ENCODE measurements around the gene NIN.

Gene NIN

DNA sequence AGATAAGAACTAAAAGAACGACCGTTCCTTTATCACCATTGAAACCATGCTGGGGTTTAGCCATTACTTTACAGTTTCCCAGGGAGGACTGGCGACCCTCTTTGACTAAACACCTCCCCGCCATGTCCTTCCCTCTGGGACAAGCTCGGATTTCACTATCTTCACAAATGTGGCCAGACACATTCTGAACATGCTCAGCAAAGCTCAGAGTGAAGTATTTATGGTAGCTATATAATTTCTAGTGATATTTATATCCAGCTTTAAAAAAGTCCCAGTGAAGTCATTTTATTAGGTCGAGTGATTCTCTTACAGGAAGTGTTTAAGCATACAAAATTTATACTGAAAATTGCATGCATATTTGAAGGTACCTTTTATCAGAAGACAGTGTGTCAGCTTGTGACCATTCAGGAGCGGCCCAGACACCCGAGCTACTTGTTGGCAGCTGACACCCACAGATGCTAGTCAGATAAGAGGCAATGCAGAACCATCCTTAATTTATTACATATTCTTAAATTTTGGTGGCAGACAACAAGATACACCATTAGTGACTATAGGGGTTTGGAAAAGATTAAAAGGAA, 36.8 kb downstream of the NIN start:
- in situ Hi-C loops (cut with MboI; ENCODE audit: low sequenced_read_pairs) = no loop called here

DNA sequence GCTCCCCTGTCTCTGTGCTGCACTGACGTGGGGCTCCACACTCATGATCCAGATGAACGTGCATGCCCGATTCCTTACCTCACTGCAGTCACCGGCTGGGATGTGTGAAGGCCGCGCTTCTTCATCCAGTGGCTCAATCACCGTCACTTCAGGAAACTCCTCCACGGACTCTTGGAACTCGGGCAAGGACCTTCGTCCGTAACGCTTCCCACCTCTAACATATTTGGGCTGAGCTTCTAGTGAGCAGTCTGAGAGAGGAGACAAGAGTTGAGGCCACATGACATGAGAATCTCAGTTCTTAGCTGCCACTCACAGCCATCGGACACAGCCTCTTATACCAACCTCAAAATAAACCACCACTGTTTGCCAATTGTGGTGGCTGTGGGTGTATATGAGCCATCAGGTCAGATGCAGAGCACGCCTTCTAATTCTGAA, 38.3 kb downstream of the NIN start:
- in situ Hi-C loops (cut with MboI; ENCODE audit: low sequenced_read_pairs) = no loop called here

DNA sequence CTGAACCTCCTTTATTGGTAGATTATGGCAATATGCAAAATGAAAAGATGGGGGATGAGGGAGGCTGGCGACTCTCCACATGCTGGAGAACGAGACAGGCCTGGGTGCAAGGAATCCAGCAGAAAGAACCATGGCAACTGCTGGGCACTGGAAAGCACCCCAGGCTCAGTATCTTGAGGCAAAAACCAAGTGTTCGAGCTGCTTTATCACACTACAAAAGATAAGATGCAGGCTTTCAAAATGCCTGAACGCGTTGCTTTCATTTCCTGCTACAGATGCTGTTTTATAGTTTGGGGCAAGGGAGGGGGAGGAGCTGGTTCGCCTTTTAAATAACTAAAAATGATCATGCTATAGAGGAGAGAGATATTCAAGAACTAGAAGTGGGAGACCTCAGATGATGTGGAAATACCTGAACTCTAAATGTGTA, 38.9 kb downstream of the NIN start:
- in situ Hi-C loops (cut with MboI; ENCODE audit: low sequenced_read_pairs) = no loop called here

DNA sequence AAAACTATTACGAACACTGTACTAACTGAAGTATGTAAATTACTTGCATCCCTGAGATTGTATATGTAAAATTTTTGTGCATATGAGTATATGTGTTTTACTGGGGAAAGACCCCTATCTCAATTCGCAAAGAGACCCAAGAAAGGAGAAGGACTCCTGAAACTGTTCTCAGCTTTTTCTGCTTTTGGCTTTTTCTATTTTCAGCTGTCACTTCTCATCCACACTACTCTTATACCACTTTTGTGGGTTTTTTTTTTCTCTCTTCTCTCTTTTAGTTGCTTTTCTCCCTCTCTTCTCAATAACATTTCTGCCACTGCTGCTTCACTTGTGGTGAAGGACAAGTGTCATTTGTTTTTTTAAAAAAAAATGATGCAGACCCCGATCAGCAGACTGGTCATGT, 39.8 kb downstream of the NIN start:
- in situ Hi-C loops (cut with MboI; ENCODE audit: low sequenced_read_pairs) = no loop called here

DNA sequence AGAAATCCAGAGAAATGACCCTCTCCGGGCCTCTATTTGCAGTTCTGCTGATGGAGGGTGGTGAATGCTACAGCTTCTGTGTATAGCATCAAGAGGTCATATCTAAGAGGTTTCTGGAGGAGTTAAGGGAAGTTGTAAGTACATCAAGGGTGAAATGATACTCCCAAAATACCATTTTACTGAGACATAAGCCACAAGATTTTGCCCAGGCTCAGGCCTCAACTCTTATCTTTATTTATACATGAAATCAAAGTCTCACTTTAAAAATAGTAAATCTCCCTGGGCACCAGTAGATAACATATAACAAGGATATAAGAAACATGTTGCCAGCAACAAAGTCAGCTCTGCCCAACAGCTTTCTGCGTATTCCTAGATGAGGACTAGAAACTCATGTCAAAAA, 40.4 kb downstream of the NIN start:
- in situ Hi-C loops (cut with MboI; ENCODE audit: low sequenced_read_pairs) = no loop called here

DNA sequence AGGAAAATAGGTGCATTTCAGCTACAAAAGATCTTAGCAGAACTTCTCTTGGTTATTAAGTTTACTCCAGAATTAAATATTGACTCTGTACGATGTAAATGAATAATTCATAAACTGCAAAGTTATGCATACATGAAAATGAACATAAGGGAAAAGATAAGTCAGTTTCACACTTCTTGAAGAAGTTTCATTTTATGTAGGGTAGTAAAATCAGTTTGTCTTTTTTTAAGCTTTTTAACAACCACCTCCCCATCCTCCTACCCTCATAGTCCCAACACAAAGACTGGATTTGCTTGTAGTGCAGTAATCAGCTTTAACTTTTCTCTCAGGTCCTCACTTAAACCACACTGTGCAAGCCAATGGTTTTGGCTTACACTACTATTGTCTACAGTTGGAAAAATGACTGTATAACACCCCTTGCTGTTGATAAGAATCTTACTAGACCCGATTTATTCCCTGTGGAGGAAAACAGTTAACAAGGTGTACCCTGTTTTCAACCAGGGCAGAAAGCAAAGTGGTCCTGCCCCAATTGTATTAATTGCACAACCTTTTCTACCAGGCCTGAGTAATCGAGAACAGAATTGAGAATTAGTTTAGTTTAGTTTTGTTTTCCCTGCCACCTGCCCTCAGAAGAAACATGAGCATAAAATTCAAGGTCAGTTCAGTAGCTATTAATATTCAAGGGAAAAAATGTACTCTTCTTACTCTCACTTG, 44.1 kb downstream of the NIN start:
- in situ Hi-C loops (cut with MboI; ENCODE audit: low sequenced_read_pairs) = no loop called here

DNA sequence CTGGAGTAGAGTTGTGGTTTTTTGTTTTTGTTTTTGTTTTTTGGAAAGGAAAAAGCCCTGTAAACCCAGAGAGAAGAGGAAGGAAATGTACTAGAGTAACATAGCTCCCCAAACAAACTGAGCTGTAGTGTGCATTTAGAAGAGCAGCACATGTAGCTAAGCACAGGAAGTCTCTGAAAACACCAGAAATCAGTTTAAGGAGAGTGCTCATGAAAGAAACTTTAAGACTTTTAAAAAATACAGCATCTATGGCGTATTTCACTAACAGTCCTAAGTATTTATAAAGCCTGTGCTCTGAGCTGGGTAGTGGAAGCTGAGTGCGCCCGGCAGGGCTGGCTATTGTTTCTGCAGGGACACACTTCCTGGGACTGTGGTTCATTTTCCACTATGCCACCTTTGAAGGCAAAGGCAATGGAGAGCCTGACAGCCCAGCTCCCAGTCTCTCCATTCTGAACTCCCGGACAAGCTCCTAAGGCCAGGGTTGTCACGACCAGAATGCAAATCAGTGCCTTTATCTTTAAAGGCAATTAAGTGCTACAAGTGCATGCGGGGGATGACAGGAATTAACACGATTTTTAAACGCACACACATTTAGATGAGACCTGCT, 45.4 kb downstream of the NIN start:
- in situ Hi-C loops (cut with MboI; ENCODE audit: low sequenced_read_pairs) = no loop called here

DNA sequence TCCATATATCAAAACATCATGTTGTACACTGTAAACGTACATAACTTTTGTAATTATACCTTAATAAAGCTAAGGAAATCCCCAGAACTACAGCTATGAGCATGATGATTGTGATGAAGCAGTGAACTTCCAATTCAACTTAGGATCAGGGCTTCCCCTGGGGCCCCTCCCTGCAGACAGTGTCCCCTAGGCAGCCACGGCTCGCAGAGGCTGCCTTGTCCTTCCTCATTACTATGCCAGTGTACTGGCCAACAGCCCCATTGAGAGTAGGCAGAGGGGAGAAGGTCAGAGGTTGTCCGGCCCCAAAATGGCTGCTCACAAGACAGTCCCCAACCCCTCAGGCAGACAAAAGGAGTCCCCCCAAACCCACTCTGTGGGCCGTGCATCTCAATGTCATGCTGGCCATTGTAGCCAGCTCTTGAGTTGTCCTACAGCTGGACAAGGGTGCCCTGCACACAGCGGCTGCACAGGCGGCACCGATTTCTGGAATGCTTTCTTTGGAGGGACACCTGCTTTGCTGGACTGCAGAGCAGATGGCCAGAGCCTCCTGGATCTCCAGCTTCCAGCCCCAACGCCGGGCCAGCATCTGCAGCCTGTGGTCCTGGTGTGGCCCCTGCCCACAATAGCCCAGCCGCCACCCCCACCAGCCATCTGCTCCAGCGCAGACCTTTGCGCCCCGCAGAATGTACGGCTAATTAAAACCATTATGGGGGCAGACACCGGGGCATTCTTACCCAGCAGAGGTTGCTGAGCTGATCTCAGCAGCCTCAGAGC, 46.1 kb downstream of the NIN start:
- in situ Hi-C loops (cut with MboI; ENCODE audit: low sequenced_read_pairs) = no loop called here

DNA sequence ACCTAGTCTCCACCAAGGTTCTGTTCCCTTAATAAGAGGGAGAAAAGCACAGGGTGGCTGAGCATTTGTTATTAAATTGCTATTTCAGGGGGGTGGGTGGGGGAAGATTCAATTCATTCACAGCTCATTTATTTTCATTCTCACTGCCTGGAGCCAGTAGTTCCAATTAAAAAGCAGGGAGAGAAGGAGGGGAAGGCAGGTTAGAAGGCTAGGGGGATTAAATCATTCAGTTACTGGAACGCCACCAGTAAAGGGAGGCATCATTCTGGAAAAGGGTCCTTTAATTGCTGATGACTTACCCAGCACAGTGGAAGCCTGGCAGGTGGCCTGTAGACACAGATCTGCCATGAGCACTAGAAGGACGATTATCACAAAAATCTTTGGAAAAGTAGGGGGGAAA, 47.4 kb downstream of the NIN start:
- in situ Hi-C loops (cut with MboI; ENCODE audit: low sequenced_read_pairs) = no loop called here

DNA sequence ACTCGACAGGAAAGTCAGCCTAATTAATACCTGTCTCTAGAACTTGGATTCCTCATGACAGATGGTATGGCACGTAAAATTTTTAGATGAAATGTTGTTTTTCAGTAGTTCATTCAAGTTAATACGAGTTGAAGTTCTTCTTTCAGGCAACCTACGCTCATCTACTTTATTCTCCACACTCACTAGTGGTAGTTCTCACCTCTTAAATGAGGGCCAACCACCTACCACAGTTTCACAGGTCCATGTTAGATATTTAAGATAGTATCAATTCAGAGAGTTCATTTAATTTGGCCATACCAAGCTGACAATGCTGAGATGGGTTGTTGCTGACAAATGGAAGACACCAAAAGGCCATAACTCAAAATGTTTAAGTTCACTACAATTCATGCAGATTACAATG, 50.6 kb downstream of the NIN start:
- in situ Hi-C loops (cut with MboI; ENCODE audit: low sequenced_read_pairs) = no loop called here

DNA sequence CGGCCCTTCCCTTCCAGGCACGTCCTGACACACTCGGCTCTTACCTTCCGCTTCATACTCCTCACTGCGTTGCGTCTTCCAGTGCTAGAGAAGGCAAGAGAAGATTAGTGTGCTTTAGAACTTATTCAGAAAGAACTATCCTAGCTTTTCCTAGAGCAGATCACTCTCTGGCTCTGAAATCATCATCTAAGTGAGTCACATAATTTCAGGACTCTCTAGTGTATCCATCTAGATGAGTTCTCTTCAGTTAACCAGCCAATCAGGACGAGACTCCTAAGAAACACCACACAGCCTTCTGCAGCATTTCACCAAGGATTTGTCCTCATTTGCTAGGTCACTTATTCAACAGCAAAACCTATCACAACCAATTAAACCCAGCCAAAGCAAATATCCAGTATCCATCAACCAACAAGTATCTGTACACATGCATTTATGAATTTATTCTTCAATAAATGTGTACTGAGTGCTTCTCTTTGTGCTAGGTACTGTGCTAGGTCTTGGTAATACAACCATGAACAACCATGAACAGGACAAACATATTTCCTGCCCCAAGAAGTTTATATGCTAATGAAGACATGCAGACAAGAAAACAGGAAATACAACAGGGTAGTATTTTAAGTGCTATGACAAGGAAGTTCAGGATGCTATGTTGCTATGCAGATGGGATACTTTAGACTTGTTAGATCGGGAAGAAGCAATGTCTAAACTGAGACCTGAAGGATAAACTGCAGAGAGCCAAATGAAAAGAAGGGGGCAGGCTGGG, 52.1 kb downstream of the NIN start:
- in situ Hi-C loops (cut with MboI; ENCODE audit: low sequenced_read_pairs) = no loop called here

DNA sequence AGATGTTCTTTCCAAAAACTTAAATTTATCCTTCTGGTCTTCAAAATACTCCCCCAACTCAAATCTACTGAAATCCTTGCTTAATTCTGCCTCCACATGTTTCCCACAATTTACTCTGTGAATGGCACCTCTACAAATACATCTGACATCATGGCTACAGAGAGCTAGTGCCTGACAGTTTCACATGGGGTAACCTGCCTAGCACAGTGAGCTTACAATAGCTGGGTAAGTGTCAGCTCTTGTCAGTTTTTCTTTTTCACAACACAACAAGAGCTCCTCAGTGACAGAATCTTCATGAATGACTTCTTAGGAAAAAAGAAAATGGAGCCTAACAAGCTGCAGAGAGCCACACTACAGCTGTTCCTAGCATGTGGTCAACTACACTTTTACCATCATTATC, 54.4 kb downstream of the NIN start:
- in situ Hi-C loops (cut with MboI; ENCODE audit: low sequenced_read_pairs) = no loop called here

DNA sequence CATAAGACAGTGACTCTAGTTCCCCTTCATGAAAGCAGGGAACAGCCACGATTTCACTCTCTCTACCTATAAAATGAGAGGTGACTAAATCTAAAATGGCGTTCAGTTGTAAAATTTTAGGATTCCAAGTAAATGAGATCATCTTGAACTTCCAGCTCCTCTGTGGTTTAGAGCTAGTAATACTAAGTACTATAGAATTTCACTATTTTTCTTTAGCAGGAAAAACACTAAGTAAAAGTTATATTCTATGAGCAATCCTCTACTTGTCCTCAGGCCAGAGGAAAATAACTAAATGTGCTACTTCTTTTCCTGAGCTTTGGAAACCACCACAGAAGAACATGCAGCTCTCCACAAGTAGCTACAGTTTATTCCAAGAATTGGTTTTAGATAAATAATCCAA, 55.6 kb downstream of the NIN start:
- in situ Hi-C loops (cut with MboI; ENCODE audit: low sequenced_read_pairs) = no loop called here

DNA sequence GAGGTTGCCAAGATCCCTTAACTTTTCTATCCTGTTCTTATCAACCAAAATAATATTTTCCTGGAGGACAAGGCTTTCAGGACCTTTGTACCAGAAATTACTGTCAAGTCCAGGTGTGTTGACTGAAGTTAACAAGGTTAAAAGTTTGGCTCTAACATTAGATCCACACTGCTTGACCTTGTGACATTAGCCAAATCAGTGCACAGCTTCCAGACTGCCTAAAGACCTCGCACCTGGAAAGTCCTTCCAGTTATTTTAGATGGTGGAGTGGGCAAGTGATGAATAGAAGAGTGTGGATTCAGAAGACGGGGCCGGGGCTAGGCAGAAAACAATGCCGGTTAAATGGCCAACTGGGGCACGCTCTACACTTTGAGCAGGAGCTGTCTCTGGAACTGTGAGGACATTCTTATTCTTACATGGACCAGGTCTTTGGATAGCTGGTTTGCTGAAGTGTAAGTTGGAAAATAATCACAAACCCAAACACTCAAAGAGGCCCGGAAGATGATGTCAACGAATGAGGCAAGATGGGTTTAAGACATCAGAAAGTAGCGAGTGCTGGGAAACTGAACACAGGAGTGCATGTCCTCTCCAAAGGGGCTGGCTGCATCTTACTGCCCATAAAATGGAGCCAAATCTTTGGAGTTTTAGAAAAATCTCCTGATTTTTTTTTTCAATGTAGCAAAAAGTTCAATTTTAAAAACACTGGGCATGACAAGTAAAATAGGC, 56.3 kb downstream of the NIN start:
- in situ Hi-C loops (cut with MboI; ENCODE audit: low sequenced_read_pairs) = no loop called here

DNA sequence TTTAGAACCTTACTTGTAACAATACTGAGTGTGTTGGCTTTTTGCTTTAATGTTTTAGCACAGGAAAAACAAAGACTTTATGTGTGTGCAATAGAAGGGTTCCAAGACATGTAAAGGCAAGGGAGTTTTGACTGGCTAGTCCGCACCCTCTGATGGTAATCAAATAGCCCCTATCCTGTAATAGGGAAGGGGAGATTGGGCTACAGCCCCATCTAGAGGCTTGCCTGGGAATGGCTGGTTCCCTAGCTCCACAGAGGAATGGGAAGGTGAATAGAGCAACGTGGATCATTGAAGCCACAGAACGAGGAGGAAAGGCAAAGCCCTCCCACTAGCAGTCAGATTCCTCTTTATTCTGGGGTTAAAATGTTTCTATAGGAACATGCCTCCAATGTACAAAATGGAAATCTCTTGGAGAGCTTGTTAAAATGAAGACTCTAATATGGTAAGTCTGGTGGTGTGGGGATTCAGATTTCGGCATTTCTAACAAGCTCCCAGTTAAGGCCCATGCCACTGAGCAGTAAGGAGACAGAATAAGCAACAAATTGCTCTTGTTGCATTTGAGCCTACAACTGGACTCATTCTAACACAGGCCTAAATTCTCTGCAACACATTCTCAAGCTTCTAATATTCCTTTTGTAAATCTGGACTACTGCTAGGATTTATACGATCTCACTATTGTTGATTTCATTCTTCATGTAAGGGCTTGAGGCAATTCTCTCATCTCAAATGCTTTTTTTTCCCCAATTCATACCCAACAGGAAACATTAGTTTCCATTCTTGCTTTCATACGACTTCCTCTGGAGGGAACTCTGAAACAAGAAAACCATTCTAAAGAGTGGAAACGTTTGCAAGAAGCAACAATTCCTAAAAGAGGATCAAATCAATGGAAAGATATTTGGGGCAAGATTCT, 57.1 kb downstream of the NIN start:
- in situ Hi-C loops (cut with MboI; ENCODE audit: low sequenced_read_pairs) = no loop called here

DNA sequence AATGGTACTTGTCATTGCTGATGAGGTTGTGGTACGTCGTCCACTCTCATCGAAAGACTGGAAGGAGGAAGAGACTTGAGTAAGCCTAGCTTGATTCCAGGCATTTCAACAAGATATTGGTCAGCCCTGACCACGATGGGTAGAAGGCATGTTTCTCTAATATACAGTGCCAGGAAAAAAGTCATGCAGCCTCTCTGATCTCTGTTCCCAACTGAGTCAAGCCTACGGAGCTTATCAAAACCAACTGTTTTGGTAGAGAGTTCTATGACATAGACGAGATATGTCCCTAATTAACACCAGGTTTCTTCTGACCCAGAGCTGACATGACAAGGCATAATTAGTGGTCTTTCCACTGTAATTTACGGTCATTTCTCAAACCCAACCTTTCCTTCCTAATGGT, 58.5 kb downstream of the NIN start:
- in situ Hi-C loops (cut with MboI; ENCODE audit: low sequenced_read_pairs) = no loop called here

DNA sequence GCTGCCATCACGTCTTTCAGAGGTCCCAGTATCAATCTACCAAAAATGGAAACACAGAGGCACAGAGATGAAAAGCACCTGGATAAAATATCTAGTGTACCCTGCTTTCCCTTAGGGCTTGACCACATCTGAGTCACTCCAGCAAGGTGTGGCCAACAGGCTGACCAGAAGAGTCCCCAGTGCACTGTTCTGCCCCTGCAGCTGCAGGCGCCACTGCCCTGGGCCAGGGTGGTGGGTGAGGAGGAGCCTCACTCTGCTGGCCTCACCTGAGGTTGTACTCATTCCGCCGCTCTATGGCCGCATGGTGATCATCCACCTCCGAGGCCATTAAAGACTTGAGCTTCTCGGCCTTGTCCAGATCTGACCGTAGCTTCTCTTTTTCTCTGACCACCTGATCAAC, 60.4 kb downstream of the NIN start:
- in situ Hi-C loops (cut with MboI; ENCODE audit: low sequenced_read_pairs) = no loop called here

DNA sequence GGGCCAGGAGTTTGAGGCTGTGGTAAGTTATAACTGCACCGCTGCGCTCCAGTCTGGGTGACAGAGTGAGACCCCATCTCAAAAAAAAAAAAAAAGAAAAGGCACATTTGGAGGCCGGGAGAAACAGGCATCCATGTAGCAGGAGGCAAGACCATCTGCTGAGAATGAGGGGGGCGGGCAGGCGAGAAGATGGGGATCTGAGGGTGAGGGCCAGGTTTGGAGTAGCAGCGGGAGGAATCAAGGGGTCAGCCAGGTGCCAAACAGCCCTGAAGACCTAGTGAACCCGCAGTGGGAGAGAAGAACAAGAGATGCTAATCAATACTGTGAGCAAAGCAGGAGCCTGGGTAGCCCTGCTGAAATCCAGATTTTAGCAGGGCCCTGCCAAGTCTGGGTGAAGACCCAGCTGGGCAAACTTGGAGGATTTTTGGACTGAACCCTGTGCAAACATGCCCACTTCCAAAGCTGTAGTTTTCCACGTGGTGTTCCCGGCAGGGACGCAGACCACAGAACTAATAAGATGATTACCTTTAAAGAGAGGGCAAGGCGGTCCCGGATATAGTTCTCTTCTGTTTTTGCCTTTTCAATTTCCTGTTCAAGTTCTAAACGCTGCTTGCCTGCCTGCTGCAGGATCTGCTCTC, 61.0 kb downstream of the NIN start:
- in situ Hi-C loops (cut with MboI; ENCODE audit: low sequenced_read_pairs) = no loop called here

DNA sequence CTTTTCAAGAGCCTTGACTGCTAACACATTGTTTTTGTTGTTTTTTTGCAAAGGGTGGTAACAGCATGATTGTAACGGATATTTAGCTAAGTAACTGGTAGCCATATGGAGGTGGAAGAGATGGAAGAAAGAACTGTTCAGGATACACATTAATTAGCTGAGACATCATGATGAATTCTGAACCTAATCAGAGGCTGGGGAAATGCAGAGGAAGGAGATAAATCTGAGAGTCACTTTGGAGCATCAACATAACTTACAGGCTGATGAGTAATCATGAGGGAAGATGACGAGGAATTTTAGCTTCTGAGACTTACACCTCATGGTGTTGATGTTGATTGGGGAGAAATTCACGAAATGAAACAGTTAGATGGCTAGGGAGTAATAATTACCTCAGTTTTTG, 62.3 kb downstream of the NIN start:
- in situ Hi-C loops (cut with MboI; ENCODE audit: low sequenced_read_pairs) = no loop called here
